HT1080 (cell line): Measurements from ENCODE around the gene AK5. TPM values are rescaled to one million over a fixed set of nuclear protein-coding genes. Genes with fewer than 3 reads are reported as not detected.
"Not testable (repeated sequence)": the region's sequence is repeated elsewhere in the genome, so short reads cannot be mapped to it uniquely, and the experiment has no call there.

Experiments
- DNase-seq: peaks from one replicate; pipeline ENCODE4 v3.0.0-alpha.2; 2015; ENCODE audit warnings: low read depth
- total RNA-seq: library from RNA; depleted of rRNA; stranded (reverse); fragments of >200 nt; shearing (Covaris generic); gene quantifications from 2 replicates; pipeline ENCODE4 v1.2.3, GENCODE V29; 2014

AK5 gene
- total RNA-seq, 1 experiment from 2014 or later = 6.3 TPM

DNA sequence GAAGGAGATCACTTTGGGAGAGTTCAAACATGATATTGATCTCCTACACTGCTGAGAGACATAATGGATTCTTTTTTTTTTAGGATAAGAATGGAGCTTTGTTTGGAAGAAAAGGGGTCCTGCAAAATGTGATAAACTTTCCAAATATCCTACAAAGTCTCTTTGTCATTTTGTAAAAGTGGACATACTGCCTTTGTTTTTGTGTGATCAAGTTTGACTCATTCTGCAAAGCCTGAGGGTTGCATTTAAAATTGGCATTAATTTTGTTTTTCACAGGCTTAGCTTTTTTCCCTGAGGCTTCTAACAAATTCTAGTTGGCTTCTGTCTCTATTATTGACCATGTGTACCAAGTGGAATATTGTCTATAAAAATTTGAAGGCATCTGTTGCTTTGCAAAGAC is 113.2 kb downstream of the AK5 start:
- no peak for DNase-seq

DNA sequence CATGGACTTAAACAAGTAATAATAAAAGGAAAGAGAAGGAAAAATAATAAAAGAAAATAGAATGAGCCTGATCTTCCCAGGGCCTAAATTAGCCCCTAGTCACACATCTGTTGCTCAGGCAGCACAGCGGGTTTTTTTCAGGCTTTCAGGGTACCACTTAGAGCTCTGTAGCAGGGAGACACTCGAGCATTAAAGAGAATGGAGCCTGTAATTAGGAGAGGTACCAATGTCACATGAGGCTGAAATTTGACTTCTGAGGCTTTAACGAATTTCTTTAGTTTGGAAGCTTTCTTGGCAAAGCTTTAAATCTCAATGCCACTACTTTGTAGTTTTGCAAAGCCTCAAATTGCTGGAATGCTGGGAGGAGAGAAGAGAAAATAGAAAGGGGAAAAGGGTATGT is 116.3 kb downstream of the AK5 start:
- DNase-seq = no peak

DNA sequence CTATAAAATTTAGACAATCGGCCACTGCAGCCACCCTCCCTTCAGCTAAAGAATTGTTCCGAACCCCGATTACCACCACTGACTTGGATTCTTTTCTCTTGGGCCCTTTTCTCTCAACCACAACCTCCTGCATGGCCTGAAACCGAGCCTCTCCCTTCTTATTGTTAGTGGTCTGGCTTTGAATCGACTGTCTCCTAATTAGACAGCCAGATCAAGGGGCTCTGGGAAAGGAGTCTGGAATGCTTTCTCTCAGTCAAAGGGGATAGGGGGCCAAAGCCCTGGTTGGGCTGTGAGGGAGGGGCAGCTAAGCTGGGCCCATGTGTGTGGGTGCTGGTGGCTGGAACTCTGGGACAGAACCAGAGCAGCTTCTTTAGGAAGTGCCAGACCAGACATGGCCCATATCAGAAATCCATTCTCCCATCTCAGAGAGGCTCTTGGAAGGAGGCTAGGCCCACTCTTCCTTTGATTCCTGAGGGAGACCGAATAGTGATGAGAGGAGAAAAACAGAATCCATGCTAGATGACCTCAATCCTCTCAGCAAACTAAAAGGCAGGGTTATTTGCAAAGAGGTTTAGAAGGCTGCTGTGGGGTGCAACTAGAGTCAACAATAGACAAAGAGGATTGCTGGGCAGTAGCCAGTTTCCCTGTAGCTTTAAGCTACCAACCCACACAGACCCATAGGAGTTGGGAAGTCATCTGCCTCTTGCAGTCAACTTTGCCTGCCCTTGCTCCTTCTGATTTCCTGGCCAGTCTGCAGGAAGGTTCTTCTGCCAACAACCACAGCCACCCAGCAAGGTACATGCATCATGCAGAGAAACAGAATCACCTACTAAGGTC is 117.6 kb downstream of the AK5 start:
- no peak for DNase-seq

DNA sequence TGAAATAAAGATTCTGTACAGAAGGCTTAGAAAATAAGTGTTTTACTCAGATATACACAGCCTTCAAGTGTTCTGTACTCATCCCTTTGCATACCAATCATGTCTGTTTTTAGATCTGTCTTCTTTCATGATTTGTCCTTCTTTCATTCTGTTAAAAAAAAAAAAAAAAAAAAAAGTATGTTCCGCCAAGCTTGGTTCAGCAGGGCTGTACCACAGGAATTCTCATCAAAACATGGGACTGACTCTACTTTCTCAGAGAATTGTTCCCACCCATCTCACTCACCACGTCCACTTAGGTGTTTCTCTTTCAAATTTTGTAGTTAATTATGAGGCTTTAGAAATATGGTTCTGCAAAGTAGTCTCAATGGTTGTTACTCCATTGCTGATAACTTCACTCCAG is 119.0 kb downstream of the AK5 start:
- DNase-seq = no peak

DNA sequence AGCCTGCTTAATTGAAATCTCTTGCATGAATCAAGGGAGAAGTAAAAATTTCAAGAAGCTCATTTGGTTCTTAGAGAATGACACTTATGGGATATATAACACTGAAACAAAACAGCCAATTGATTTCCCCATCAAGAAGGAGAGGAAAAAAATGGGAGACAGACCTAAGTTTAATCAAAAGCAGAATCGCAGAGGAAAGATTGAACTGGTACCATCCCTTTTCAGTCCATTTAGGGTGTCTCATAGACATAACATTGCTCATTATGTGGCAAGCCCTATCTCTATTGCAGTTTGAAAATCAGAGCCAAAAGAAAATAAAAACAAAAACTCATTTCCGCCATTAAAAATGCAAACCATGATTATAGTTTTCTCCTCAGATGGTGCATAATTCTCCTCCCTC is 119.6 kb downstream of the AK5 start:
- no peak for DNase-seq

DNA sequence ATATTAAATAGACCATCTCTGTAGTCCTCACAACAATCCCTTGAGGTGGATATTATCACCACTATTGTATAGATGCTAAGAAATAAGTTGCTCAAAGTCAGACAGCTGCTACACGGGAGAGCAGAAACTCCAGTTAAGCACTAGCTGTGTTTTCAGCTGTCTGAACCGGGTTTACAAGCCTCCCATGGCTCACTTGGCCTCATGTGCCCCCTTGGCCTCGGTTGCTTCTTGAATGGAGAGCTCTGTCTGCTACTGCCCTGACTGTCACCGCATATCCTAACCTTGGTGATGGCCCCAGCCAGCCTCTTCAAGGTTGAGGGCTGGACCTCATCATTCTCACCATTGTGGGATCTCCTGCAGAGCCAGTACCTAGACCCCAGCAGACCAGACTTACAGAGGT is 123.4 kb downstream of the AK5 start:
- DNase-seq = no peak

DNA sequence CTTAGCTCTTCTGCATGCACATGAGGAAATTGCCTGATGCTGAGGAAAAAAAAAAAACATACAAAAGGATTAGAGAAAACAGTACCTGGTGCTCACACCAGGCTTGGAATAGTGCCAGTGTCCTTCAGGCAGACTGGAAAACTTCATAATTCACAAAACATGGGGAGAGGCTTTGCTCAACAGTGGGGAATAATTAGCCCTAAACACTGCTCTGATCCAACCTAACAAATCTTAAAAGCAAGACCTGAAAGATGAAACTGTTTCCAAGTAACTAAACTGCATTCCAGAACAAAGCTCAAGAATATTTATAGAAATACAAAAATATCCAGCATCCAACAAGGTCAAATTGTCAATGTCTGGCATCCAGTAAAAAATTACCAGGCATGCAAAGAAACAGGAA is 124.8 kb downstream of the AK5 start:
- DNase-seq = no peak

DNA sequence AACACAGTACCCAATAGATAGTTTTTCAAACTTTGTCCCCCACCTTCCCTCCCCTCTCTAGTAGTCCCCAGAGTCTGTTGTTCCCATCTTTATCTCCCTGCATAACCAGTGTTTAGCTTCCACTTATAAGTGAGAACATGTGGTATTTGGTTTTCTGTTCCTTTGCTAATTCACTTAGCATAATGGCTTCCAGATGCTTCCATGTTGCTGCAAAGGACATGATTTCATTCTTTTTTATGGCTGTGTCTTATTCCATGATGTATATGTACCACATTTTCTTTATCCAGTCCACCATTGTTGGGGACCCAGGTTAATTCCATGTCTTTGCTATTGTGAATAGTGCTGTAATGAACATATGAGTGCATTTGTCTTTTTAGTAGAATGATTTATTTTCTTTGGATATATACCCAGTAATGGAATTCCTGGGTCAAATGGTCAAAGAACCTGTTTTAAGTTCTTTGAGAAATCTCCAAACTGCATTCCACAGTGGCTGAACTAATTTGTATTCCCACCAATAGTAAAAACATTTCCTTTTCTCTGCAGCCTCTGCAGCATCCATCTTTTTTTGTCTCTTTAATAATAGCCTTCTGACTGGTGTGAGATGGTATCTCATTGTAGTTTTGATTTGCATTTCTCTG is 126.0 kb downstream of the AK5 start:
- no peak for DNase-seq

DNA sequence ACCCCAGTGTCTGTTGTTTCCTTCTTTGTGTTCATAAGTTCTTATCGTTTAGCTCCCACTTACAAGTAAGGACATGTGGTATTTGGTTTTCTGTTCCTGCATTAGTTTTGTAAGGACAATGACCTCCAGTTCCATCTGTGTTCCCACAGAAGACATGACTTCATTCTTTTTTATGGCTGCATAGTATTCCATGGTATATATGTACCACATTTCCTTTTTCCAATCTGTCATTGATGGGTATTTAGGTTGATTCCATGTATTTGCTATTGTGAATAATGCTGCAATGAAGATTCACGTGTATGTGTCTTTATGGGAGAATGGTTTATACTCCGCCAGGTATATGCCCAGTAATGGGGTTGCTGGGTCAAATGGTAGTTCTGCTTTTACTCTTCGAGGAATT is 127.1 kb downstream of the AK5 start:
- not testable (repeated sequence) for DNase-seq

DNA sequence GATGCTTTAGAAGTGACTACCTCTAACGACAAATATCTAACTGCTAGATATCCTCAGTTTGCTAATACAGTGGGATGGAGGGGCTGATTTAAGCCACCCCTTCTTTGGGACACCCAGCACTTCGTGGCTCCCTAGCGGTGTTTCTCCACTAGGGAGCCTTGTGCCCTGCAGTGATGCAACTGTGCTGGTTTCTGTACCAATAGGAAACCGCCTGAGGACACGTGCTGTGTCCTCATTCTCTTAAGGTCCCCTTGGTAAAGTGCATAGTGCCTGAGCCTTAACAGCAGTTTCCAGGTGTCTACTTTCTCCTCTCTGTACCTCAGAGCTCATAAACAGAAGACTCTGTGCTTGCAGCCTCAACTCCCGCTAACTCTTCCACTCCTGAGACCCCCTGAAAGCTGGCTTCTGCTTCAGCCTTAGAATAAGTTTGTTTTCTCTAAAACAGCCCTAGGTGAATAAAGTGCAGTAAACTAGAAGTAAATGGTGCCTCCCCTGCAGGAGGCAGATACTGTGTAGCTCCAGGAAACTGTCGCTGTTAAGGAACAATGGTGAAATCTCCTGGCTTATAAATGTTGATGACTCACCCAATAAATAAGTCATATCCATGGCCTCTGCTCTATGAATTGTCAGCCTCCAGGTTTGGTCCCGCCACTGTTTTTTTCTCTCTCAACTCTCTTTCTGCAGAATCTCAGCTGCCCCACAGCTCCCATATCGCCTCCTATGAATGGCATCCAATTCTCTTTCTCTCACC is 130.4 kb downstream of the AK5 start:
- peak; percentile 76 for DNase-seq

DNA sequence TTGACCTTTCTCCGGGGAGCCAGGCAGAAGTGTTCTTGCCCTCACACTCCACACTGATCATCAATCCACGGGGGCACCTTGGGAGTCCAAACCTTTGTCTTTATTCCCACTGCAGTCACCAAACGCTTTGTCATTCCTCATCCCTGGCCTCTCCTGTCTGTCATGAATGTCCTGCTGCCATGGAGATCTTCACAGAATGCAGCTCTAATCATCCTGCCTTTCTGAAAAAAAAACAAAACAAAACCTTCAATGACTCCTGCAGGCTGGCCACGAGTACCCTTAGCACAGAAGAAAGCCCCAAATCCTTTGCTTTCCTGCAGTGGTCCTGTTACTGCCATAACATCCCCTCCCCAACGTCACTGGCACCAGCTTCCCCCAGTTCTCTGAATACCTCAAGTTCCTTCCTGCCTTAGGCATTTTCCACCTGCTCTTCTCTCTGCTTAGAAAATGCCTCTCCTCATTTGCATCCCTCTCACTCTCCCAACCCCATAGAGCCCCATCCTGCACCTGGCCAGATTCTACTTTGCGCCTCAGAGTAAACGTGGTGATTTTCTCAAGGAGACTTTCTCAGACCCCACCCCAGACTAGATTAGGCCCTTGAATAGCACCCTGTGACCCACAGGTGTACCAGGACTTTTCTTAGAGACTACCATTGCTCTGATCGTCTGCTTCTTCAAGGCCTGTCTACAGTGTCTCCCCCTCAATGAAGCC is 131.2 kb downstream of the AK5 start:
- DNase-seq = no peak

DNA sequence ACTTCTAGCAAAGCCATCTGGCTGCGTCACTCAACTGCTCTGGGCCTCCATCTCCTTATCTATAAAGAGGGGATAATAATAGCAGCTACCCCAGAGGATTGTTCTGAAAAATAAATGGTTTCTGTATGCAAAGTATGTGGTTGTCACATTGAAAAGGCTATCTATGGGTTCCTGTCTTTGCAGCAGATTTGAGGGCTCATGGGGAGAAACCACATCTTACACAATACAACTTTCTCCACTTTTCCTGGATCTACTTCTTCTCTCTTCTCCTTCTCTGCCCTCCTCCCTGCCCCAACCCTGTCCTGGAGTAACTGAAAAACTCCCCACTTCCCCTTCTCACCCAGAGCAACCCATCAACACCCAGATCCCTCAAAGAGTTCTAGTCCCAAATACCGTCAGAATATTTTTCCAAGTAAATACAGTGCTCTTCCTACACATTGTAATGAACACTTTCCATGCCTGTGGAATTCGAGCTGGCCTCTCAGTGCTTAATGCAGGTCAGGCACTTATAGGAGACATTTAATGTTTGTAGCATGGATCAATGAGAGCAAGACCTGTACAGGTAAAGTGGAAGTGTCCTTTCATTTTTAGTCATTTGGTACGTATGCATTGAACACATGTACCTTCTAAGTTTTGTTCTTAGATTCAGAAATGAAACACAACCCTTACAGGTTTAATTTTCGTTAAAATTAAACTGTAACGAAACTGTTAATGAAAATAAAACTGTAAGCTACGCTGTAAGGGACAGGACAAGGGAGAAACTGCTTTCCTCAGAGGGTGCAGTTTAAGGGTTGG is 131.9 kb downstream of the AK5 start:
- DNase-seq = no peak

DNA sequence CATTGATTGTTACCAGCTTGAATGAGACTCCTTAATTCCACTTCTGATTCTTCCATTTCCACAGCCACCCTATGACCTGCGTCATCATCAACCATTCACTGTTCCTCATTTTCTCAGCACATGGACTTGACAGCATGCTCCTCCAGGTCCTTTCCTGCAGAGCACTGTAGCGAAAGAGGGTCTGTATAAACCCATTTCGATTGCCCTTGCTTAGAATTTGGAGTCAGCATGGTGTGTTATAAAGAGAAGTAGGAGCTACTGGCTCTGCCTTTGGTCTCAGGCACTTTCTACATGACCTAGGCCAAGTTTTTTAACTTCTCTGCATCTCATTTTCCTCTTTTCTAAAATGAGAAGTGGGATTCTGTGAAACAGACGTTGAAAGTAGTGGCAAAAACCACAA is 133.8 kb downstream of the AK5 start:
- DNase-seq = no peak

DNA sequence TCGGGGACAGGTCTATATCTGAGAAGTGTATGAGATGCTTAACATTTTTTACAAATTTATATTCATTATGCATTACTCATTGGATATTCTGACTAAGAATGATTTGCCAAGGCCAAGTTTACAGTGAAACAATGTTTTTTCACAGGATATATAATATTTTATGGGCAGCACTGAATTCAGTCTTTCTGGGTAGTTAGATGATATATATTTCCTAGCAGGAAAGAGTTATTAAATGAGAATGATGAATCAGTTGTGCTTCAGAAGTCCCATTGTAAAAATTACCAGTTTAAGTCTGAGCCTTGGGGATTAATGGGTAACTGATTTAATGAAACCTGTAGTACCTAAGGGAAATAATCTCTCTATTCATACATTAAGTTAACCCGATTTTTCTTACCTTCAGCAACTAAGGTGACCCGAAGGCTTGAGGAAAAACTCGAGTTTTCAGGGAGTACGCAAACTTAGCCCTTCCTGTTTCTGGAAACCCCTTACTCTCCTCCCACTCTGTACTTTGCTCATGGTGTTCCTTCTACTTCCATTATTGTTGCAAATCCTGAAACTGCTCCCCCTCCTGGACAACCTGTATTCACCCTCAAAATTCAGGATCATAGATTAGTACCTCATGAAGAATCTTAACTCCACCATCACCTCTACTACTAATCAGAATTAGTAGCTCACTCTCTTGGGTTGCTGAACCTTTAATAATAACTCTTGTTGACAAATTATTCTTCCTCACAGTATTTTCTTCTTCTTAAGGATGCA is 135.1 kb downstream of the AK5 start:
- DNase-seq = peak; percentile 23

DNA sequence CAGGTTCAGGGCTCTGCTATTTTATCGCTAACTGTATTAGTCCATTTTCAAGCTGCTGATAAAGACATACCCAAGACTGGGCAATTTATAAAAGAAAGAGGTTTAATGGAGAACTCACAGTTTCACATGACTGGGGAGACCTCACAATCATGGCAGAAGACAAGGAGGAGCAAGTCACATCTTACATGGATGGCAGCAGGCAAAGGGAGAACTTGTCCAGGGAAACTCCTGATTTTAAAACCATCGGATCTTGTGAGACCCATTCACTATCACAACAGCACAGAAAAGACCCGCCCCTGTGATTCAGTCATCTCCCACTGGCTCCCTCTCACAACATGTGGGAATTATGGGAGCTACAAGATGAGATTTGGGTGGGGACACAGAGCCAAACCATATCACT is 136.2 kb downstream of the AK5 start:
- not testable (repeated sequence) for DNase-seq

DNA sequence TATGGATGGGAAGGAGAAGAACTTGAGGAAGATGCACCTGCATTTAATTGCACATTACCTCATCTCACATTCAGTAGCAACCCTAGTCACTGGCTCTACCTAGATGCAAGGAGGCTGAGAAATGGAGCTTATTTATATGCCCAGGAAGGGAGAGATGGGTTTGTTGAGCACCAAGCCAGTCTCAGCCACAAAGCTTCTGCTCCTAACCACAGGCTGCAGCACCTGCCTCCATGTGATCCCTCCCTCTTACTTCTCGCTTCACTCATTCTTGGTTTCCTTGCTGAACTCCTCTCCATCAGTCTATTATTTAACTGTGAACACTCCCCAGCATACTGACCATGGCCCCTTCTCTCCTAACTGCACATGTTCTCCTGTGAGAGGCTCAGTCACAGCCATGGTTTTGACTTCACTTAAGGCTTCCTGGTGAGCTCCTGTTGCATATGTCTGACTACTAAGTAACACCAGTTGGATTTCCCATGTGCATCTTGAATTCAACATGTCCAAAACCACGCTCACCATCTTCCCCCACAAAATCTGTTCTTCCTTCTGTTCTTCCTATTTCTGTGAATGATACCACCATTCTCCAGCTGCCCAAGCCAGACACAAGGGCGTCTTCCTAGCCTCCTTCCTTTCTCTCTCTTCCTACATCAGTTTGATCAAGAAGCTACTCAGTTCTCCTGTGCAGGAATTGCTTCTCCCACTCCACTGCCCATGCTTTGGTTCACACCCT is 139.8 kb downstream of the AK5 start:
- DNase-seq = no peak

DNA sequence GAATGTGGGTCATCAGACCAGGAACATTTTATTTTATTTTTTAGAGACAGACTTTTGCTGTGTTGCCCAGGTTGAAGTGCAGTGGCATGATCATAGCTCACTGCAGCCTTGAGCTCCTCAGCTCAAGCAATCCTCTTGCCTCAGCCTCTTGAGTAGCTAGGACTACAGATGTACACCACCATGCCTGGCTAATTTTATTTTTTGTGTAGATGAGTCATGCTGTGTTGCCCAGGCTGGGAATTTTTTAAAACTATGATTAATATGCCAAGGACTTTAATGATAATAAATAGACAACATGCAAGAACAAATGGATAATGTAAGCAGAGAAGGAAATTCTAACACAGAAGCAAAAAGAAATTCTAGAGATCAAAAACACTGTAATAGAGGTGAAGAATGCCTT is 142.4 kb downstream of the AK5 start:
- DNase-seq = peak; percentile 20

DNA sequence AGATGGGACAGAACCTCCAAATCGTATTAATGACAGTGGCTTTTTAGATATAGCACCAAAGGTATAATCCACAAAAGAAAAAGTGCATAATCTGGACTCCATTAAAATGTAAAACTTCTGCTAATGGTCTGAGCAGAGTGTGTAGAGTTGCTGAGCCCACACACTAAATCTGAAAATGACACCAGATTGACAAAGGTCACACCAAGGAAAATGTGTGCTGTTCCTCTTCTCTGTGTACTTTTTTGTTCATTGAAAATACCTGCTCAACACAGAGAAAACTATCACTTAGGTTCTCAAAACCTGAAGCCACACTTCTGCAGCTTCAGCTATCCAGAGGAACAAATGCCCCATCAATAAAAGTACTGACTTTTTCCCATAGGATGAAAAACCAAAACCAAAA is 146.2 kb downstream of the AK5 start:
- DNase-seq = no peak

DNA sequence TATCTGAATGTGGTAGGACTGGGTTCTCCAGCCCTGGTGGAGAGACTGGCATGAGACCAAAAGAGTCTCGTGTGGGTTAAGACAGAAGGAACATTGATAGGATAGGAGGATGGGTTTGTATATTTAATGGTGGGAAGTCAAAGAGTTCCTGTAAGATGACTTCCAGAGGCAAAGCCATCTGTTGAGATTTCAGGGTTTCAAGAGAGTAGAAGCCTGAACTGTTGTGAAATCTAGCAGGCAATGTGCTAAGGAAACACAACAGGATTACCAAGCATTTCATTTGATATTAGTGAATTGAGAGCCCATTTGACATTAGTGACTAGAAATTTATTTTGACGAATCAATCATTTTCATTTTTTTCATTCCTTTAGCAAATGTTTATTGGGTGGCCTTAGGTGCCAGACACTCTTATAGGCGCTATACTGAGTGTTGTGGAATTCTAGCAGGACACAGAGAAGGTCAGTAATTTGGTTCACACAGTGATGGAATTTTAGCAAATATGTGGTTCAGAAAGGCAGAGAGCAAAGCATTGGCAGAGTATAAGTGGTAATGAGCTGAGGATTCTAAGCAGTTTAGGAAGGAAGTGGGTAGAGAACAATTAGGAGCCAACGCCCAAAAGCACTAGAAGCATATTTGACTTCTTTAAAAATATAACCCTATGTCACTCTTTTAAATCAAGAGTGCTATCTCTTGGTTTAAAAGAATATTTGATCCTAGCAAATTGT is 149.3 kb downstream of the AK5 start:
- DNase-seq = no peak
